GM23248 (cell line): ENCODE measurements around the gene FBXL4. TPM values are rescaled to one million over a fixed set of nuclear protein-coding genes. Genes with fewer than 3 reads are reported as not detected.

Experiments
- DNase-seq: peaks from one replicate; pipeline ENCODE4 v3.0.0-alpha.2; 2015
- H2AFZ ChIP-seq: fragments of 200-600 bp; sonication (generic); 2 replicates; pipeline ENCODE4 v1.6.1; 2016; ENCODE audit warnings: antibody characterized with exemption
- H3F3A ChIP-seq: fragments of 200-600 bp; sonication (generic); 2 replicates; pipeline ENCODE4 v1.6.1; 2016; ENCODE audit warnings: mild to moderate bottlenecking, antibody characterized with exemption, mixed run types; ENCODE audit not compliant: insufficient read depth
- H3K27ac ChIP-seq: fragments of 200-600 bp; sonication (generic); 2 replicates; pipeline ENCODE4 v1.5.1; 2016; ENCODE audit warnings: mild to moderate bottlenecking
- H3K27me3 ChIP-seq: fragments of 200-600 bp; sonication (generic); replicated peaks from 2 replicates; pipeline ENCODE4 v1.6.1; 2016; ENCODE audit warnings: mild to moderate bottlenecking; ENCODE audit not compliant: insufficient read depth
- H3K36me3 ChIP-seq: fragments of 200-600 bp; sonication (generic); 2 replicates; pipeline ENCODE4 v1.6.1; 2016; ENCODE audit warnings: low read depth, mild to moderate bottlenecking
- H3K4me1 ChIP-seq: fragments of 200-600 bp; sonication (generic); 2 replicates; pipeline ENCODE4 v1.6.1; 2016; ENCODE audit warnings: mild to moderate bottlenecking; ENCODE audit not compliant: insufficient read depth
- H3K4me2 ChIP-seq: fragments of 200-600 bp; sonication (generic); one replicate; pipeline ENCODE4 v1.6.1; 2016; ENCODE audit warnings: mild to moderate bottlenecking; ENCODE audit not compliant: unreplicated experiment
- H3K4me3 ChIP-seq: fragments of 200-600 bp; sonication (generic); 2 replicates; pipeline ENCODE4 v1.5.1; 2016; ENCODE audit warnings: mild to moderate bottlenecking
- H3K79me2 ChIP-seq: fragments of 200-600 bp; sonication (generic); 2 replicates; pipeline ENCODE4 v1.6.1; 2016; ENCODE audit warnings: mild to moderate bottlenecking; ENCODE audit not compliant: insufficient read depth
- H3K9ac ChIP-seq: fragments of 200-600 bp; sonication (generic); 2 replicates; pipeline ENCODE4 v1.6.1; 2016; ENCODE audit warnings: mild to moderate bottlenecking
- H3K9me2 ChIP-seq: fragments of 200-600 bp; sonication (generic); 2 replicates; pipeline ENCODE4 v1.6.1; 2016; ENCODE audit warnings: mixed run types, mild to moderate bottlenecking, moderate library complexity; ENCODE audit not compliant: insufficient read depth
- H3K9me3 ChIP-seq: fragments of 200-600 bp; sonication (generic); one replicate; pipeline ENCODE4 v1.6.1; 2017; ENCODE audit warnings: low read depth
- H4K20me1 ChIP-seq: fragments of 200-600 bp; sonication (generic); 2 replicates; pipeline ENCODE4 v1.6.0; 2016; ENCODE audit not compliant: insufficient read depth
- EZH2 ChIP-seq: fragments of 200-600 bp; sonication (generic); IDR thresholded peaks from 2 replicates; pipeline ENCODE4 v1.6.1; 2018; ENCODE audit warnings: antibody characterized with exemption, mild to moderate bottlenecking; ENCODE audit not compliant: insufficient read depth, poor library complexity, severe bottlenecking
- EZH2phosphoT487 ChIP-seq: fragments of 200-600 bp; sonication (generic); IDR thresholded peaks from 2 replicates; pipeline ENCODE4 v1.6.1; 2018; ENCODE audit warnings: antibody characterized with exemption, moderate library complexity, mild to moderate bottlenecking, low read depth; ENCODE audit not compliant: insufficient read depth
- WGBS, 2 experiments: methylation state at CpG; one replicate each; pipeline ENCODE4 v1.1.6; 2015 to 2017; ENCODE audit warnings: low lambda C conversion rate in 2 of 2, low coverage in 1 of 2; ENCODE audit errors: missing lambda C conversion rate in 2 of 2; 5-methylcytosine and 5-hydroxymethylcytosine counted together
- in situ Hi-C: fragments of 300-500 bp; cut with MboI; formaldehyde crosslinking; loops from 2 replicates; pipeline ENCODE4 v1.15.0; 2020
- polyA plus RNA-seq: library from polyadenylated mRNA; unstranded; fragments of >200 nt; fragmentation: Nextera tagmentation; extraction: Ambion mirVana; gene quantifications from 2 replicates; pipeline ENCODE4 v1.2.1, GENCODE V29; 2016
- total RNA-seq: library from RNA; depleted of rRNA; stranded (reverse); fragments of >200 nt; shearing (Covaris generic); gene quantifications from 2 replicates; pipeline ENCODE4 v1.2.3, GENCODE V29; 2014

FBXL4 gene
- total and polyA plus RNA-seq, 2 experiments from 2014 or later, result 11.3 to 15.1 TPM

- no peak overlapping the region for H3K9ac ChIP-seq
- H3K4me1 ChIP-seq, result 0 out of 2 replicates have a peak, but pooled peaks cover 5% of the 10 kb centered on the region
- H2AFZ ChIP-seq, result no peak overlapping the region
- peak overlapping the region; percentile 15; the same call in 1 of the 2 replicates for H3K4me3 ChIP-seq
- no peaks in the 10 kb centered on the region for H3K79me2 ChIP-seq
- in situ Hi-C loops, result loop anchor here (25.0 kb wide), 1 partner anchor 1344 kb away; no protein-coding TSS in a partner anchor
- no peak overlapping the region for H3K27ac ChIP-seq
- 0 out of 2 replicates have a peak, but pooled peaks cover 3% of the 10 kb centered on the region for H3F3A ChIP-seq
- no peak for DNase-seq
- no peak; the same call in 1 of the 2 replicates for TF ChIP-seq EZH2phosphoT487
- peak; percentile 33 for TF ChIP-seq EZH2
- peaks cover 66% of the 10 kb centered on the region for H3K27me3 ChIP-seq
- H3K4me2 ChIP-seq, result no peak overlapping the region
- H3K9me2 ChIP-seq, result no peaks in the 10 kb centered on the region
- H4K20me1 ChIP-seq, result no peaks in the 10 kb centered on the region
- 11 to 12% methylated on average over 54 to 58 of the region's 58 CpGs for WGBS, 2 experiments
- no peaks in the 10 kb centered on the region for H3K36me3 ChIP-seq
- H3K9me3 ChIP-seq, result no peaks in the 10 kb centered on the region
Measured at GRCh38 chr6:98831057-98831958, 116.4 kb downstream of the FBXL4 start.

DNA sequence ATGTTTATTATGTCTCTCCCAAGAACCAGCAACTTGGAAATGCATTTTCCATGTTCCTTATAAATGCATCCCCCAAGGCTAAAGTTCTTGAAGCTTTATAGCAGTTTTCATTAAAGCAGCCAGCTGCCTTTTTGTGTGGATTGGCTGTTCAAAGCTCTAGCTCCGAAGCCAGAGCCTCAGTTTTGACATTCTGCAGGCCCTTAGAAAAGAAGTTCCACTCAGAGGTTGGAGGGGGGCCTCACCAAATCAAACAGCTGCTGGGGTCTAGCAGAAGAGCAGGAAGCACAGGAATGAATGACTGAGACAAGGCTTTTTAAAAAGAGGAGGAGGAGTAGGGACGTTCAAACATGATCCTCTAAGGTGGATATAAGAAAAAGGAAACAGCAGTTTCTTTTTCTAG, 117.6 kb downstream of the FBXL4 start:
- Histone ChIP-seq H2AFZ (no peak overlapping the region), H3K36me3 (no peaks in the 10 kb centered on the region), H3K27ac (no peak overlapping the region), H4K20me1 (no peaks in the 10 kb centered on the region), H3K4me1 (0 out of 2 replicates have a peak, but pooled peaks cover 5% of the 10 kb centered on the region), H3K9me2 (no peaks in the 10 kb centered on the region), H3K9me3 (no peaks in the 10 kb centered on the region), H3K79me2 (no peaks in the 10 kb centered on the region), H3K27me3 (peaks cover 67% of the 10 kb centered on the region), H3K4me3 (no peak overlapping the region), H3K9ac (no peak overlapping the region), H3F3A (0 out of 2 replicates have a peak, but pooled peaks cover 3% of the 10 kb centered on the region), H3K4me2 (no peak overlapping the region)
- in situ Hi-C loops, result loop anchor here (25.0 kb wide), 1 partner anchor 1343 kb away; no protein-coding TSS in a partner anchor
- TF ChIP-seq EZH2phosphoT487 (no peak), EZH2 (peak; percentile 15)
- DNase-seq, result no peak
- 69 to 85% methylated on average over 2 of the region's 2 CpGs for WGBS, 2 experiments

- H4K20me1 ChIP-seq, result no peaks in the 10 kb centered on the region
- 52 to 54% methylated on average over 14 of the region's 14 CpGs for whole genome bisulfite sequencing, 2 experiments
- in situ Hi-C loops, result loop anchor here (25.0 kb wide), 1 partner anchor 1342 kb away; no protein-coding TSS in a partner anchor
Measured at GRCh38 chr6:98828941-98829411, 118.8 kb downstream of the FBXL4 start.

GRCh38 chr6:98828211-98828788, 119.4 kb downstream of the FBXL4 start:
- 12 to 17% methylated on average over 12 of the region's 12 CpGs for WGBS, 2 experiments
- in situ Hi-C loops, result loop anchor here (25.0 kb wide), 1 partner anchor 1341 kb away; no protein-coding TSS in a partner anchor
- H3K36me3 ChIP-seq, result no peaks in the 10 kb centered on the region
- TF ChIP-seq EZH2 (no peak), EZH2phosphoT487 (no peak)
- H3K9me3 ChIP-seq, result no peaks in the 10 kb centered on the region
- H3K9me2 ChIP-seq, result no peaks in the 10 kb centered on the region
- DNase-seq, result no peak
- 0 out of 2 replicates have a peak, but pooled peaks cover 5% of the 10 kb centered on the region for H3K4me1 ChIP-seq
- H4K20me1 ChIP-seq, result no peaks in the 10 kb centered on the region
- no peak overlapping the region for H2AFZ ChIP-seq
- no peaks in the 10 kb centered on the region for H3K79me2 ChIP-seq
- no peak overlapping the region for H3K4me3 ChIP-seq
- H3K27ac ChIP-seq, result no peak overlapping the region
- H3K4me2 ChIP-seq, result no peak overlapping the region
- H3K27me3 ChIP-seq, result peaks cover 84% of the 10 kb centered on the region
- no peaks in the 10 kb centered on the region for H3F3A ChIP-seq
- H3K9ac ChIP-seq, result no peak overlapping the region

More at GRCh38 chr6:98828941-98829411, 118.8 kb downstream of the FBXL4 start:
- no peak for TF ChIP-seq EZH2phosphoT487
- TF ChIP-seq EZH2, result peak; percentile 78
- Histone ChIP-seq H3K9ac (no peak overlapping the region), H3K4me2 (no peak overlapping the region), H3K27me3 (peaks cover 78% of the 10 kb centered on the region), H3K4me3 (no peak overlapping the region), H3K36me3 (no peaks in the 10 kb centered on the region), H3K79me2 (no peaks in the 10 kb centered on the region), H3F3A (0 out of 2 replicates have a peak, but pooled peaks cover 3% of the 10 kb centered on the region), H3K9me2 (no peaks in the 10 kb centered on the region), H3K9me3 (no peaks in the 10 kb centered on the region), H2AFZ (no peak overlapping the region), H3K4me1 (0 out of 2 replicates have a peak, but pooled peaks cover 5% of the 10 kb centered on the region), H3K27ac (no peak overlapping the region)
- no peak for DNase-seq
